GM19397 (cell line): ENCODE measurements around the gene CD248.
A peak's percentile ranks its signal among the peaks of the same experiment; 100 is the strongest.
"Not testable (repeated sequence)": the region's sequence is repeated elsewhere in the genome, so short reads cannot be mapped to it uniquely, and the experiment has no call there.

Source experiments
- ATAC-seq: cut with Tn5 transposase; IDR thresholded peaks from one replicate; pipeline ENCODE4 v1.9.1; 2021; ENCODE audit warnings: mild to moderate bottlenecking, moderate library complexity; ENCODE audit not compliant: unreplicated experiment

The CD248 gene

DNA sequence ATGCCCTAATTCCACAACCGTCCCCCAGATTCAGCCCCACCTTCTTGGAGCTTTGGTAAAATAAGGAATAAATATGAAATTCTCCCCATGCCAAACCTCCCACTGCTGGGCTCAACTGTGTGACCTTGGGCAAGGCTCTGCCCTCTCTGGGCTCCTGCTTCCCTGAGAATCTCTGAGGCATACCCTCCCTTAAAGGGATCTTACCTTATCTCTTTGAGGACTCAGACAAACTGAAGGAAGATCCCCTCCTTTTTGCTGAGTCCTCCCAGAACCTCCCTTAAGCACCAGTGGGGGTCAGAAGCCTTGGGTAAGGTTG is 2.7 kb downstream of the CD248 start:
- ATAC-seq: no peak

DNA sequence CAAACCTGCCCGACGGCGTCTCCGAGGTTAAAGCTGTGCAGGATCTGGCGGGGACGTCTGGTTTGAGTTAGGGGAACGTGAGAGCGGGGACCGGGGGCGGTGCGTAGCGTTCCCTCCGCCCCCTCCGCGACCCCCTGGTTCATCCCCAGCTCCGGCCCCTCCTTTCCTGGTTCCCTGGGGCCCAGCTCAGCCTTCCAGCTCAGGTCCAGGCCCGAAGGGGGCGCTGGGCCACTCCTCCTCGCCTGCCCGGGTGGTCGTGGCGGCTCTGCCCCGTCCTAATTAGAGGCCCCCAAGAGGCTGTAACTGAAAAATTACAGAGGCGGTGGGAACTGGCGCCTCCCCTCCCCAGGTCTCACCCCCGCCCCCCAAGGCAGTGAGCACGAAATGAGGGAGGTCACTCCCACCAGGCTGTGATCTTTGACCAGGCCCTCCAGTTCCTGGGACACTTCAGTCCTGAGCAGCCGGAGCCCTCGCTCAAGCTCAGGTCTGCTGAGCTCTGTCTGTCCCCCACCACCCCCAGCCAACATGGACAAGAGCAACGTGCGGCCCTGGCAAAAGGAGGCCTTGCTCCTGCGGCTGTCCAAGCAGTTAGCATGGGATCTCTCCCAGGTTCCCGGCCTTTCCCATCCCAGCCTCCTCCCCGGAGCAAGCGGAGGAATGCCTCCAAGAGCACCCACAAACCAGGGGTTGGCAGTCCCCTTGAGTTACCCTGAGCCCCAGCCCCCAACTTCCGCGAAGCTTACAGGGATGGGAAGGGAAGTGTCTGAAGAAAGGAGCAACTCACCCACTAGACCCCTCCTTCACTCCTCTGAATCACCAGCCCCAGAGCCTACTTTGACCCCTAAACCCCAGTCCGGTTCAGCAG is 3.3 kb downstream of the CD248 start:
- ATAC-seq: no peak

DNA sequence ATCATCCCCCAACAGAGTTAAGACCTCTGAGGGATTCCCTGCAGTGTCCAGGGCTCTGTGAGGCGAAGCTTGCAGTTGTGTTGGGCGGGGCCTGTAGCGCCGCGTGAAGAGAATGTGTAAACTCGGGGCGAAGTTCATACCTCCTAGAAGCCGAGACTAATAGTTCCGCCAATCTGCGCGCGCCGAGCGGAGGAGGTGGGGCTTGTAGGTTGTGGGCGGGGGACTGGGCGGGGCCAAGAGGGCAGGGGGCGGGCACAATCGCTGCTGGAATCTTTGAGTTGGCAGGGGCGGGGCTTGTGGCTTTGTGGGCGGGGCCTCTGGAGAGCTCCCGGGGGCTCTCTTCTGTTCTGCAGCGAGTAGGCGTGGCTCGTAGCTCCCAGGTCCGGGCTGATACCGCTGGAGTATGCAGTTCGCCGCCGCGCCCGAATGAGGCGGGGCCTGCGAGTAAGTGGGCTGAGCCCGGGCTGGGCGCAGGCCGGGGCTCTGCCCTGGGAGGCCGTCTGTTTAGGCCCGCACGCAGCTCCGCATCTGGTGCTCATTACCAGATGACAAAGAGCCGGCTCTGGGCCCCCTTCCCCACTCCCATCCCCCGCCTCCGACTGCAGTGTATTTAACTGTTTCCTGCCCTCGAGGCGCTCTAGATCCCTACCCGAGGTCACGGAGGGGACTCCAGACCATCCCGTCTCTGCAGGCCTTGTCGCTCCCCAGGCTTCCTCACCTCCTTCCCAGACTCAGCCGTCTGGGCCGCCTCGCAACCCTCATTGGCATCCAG is 4.1 kb downstream of the CD248 start:
- peak; percentile 55 for ATAC-seq

DNA sequence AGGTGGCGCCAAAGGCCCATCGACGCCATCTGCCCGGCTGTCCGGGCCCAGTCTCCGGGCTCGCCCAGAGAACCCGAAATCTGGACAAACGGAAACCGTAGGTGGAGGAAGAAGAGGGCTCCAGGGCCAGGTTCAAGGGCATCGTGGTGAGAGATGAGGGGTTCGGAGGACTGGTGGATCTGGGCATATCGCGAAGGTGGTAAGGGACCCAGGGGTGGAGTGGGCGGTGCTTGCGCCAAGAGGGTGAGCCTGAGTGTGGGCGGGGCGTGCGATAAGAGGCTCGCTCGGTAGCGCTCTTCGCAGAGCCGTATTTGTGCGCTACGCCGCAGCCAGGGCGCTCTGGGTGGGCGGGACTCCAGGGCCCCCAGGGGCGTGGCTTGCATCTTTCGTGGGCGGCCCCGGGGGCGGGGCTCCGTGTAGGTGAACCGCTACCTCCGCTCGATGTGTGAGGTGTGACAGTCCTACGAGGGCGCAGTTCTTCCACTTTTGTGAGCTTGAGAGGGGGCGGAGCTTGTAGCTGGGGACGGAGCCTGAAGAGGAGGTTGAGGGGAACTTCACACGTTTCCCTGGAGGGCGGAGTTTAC is 4.8 kb downstream of the CD248 start:
- peak; percentile 62 for ATAC-seq

DNA sequence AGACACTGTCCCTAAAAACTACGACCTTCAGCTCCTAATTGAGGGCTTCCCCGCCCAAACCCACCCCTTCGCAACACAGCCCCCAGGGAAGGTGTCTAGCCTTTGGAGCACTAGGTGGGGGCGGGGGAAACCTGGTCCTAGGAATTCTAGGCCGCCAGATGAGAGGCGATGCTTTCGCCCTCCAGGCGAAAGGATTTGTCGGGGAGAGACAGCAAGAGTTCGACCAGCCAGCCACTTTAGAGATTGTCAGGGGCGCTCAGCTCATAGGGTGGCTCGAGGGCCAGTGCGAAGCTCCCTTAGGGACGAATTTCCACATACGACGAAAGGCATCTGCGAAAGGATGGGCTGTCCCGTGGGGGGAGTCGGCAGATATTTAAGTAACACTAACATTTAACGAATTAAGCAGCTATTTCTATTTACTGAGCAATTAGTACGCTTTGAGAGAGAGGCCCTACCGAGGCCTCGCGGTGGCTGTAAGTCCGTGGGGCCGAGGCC is 5.3 kb downstream of the CD248 start:
- no peak for ATAC-seq

DNA sequence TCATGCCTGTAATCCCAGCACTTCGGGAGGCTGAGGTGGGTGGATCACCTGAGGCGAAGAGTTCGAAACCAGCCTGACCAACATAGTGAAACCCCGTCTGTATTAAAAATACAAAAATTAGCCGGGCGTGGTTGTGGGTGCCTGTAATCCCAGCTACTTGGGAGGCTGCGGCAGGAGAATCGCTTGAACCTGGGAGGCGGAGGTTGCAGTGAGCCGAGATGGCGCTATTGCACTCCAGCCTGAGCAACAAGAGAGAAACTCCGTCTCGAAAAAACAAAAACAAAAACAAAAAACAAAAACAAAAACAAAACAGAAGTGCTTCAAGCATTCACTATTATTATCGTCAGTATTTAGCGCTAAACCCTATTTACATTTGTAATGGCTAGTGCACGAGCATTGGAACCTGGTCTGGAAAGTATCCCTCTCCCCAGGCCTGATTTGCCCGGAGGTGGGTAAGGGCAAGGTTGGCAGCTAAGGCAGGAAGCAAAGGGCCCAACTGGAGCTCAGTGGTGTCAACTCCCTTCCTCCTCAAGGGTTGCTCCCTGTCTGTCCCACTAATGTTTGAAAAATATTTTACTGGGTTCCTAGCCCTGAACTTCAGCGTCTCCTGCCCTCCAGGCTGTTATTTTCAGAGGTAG is 5.9 kb downstream of the CD248 start:
- not testable (repeated sequence) for ATAC-seq

DNA sequence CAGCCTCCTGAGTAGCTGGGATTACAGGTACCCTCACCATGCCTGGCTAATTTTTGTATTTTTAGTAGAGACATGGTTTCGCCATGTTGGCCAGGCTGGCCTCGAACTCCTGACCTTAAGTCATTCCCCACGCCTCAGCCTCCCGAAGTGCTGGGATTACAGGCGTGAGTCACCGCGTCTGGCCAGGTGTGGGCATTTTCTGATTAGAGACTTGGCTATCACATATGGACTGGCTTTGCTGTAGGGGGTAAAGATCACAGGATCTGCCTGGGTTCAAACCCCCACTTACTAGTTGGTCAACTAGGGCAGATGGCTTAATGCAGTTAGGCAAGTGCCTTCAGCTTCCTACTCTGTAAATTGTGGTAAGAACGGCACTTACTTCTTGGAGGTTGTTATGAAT is 6.5 kb downstream of the CD248 start:
- ATAC-seq: no peak

DNA sequence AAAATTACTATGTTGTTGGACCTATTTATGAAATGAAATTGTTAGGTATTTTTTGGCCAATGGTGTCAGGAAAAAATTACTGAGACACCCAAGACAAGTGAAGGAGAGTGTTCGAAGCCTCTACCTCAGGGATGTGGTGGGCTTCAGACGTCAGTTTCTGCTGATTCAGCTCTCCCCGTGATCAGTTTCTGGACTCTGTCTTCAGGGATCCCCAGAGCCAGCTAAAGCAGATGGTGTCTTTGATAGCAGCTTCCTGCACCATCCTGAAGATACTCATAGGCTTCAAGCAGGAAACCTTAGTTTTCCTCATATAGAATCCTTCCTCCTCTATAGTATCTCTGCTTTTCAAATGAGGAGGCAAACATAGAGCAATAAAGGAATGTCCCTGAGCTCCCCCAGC is 7.4 kb downstream of the CD248 start:
- ATAC-seq: no peak

DNA sequence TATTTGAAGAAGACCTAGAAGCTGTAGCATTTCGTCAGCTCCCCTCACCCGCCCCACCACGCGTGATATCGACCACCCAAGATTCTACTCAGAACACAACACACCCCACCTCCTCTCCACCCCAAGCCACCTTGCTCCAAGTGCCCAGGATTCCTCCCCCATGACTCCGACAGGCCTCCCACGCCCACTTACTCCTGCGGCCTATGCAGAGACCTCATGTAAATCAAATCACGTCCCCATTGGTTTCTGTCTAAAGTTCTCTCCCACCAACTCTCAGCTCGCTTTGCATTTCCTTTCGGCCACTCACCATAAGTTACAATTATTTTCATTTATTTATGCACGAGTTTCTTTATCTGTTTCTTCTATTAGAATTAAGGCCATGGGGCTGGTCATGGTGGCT is 14.2 kb downstream of the CD248 start:
- no peak for ATAC-seq

DNA sequence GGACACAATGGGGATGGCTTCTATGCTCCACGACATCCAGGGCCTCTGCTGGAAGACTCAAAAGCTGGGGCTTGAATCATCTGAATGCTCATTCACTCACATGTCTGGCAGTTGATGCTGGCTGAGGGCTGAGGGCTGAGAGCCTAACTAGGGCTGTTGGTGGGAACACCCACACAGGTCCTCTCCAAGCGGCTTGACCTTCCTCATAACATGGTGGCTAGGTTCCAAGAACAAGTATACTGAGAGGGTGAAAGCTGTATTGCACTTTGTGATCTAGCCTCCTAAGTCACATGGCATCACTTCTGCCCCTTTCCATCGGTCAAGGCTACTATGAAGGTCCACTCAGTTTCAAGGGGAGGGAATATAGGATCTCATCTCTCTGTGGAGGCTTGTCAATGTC is 17.7 kb downstream of the CD248 start:
- ATAC-seq: no peak

DNA sequence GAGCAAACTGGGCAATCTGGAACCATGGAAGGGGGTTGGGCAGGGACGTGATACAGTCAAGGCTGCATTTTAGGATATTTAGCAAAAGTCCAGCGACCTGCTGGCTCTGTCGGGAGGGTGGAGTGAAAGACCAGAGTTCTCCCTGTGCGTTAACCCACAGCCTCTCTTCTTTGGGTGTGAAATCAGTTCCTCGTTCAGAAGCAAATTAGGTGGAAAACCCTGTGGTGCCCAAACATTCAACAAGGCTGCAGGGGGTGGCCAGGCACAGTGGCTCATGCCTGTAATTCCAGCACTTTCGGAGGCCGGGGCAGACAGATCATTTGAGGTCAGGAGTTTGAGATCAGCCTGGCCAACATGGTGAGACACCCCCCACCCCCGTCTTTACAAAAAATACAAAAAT is 19.2 kb downstream of the CD248 start:
- ATAC-seq: no peak

DNA sequence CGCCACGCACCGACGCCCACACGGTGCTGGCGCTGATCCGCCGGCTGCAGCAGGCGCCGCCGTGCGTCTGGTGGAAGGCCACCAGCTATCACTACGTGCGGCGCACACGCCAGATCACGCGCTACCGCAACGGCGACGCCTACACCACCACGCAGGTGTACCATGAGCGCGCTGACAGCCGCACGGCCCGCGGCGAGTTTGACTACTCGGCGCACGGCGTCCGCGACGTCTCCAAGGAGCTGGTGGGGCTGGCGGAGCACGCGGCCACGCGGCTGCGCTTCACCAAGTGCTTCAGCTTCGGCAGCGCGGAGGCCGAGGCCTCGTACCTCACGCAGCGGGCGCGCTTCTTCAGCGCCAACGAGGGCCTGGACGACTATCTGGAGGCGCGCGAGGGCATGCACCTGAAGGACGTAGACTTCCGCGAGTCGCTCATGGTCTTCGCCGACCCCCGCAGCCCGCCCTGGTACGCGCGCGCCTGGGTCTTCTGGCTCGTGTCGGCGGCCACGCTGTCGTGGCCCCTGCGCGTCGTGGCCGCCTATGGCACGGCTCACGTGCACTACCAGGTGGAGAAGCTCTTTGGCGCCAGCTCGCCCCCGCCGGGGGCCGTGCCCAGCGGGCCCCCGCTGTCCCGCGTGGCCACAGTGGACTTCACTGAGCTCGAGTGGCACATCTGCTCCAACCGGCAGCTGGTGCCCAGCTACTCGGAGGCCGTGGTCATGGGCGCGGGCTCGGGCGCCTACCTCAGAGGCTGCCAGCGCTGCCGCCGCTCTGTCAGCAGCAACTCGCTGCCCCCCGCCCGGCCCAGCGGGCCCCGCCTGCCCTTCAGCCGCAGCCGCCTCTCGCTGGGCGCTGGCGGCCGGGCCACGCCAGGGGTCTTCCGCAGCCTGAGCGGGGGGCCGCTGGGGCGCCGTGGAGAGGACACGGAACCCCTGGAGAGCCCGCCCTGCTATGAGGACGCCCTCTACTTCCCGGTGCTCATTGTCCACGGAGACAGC is 21.9 kb downstream of the CD248 start:
- ATAC-seq: no peak

DNA sequence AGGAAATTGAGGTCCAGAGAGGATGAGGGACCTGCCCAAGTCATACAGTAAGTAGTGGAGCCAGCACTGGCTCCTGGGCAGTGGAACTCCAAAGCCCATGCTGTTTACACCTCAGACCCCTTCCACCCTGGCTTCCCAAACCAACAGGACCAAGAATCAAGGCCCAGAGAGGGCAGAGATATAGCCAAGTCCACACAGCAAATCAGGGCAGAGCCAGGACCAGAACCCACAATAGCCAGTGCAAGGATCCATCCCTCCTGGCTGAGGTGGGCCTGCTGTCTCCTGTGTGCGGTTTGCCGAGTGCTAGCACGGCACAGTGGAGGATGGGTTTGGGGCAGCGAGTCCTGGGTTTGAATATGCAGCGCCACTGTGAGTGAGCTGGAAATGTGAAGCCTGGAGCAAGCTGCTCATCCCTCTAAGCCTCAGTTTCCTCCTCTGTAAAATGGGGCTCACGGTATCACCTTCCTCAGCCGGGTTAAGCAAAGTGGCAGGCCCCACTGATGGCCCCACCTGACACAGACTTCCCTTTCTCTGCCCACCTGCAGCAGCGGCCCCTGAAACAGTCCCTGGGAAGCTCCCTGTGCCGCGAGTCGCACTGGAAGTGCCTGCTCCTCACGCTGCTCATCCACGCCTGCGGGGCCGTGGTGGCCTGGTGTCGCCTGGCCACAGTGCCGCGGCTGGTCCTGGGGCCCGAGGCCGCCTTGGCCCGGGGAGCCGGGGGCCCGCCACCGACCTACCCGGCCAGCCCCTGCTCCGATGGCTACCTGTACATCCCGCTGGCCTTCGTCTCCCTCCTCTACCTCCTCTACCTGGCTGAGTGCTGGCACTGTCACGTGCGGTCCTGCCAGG is 22.8 kb downstream of the CD248 start:
- no peak for ATAC-seq

DNA sequence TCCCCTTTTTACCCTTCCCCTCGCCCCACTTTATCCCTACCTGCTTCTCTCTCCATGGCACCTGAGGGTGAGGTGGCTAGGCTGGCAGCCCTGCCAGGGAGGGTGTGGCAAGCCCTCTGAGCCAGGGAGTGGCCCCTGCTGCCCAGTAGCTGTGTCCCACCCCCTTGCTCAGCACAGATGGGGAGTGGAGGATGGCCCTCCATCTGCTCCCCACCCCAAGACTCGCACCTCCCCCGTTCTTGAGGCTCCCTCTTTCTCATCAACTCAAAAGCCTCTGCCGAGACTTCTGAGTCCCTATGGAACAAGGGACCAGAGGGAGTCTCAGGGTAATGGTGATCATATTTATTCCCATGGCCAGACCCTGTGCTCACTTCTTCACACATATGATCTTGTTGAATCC is 23.5 kb downstream of the CD248 start:
- ATAC-seq: no peak

DNA sequence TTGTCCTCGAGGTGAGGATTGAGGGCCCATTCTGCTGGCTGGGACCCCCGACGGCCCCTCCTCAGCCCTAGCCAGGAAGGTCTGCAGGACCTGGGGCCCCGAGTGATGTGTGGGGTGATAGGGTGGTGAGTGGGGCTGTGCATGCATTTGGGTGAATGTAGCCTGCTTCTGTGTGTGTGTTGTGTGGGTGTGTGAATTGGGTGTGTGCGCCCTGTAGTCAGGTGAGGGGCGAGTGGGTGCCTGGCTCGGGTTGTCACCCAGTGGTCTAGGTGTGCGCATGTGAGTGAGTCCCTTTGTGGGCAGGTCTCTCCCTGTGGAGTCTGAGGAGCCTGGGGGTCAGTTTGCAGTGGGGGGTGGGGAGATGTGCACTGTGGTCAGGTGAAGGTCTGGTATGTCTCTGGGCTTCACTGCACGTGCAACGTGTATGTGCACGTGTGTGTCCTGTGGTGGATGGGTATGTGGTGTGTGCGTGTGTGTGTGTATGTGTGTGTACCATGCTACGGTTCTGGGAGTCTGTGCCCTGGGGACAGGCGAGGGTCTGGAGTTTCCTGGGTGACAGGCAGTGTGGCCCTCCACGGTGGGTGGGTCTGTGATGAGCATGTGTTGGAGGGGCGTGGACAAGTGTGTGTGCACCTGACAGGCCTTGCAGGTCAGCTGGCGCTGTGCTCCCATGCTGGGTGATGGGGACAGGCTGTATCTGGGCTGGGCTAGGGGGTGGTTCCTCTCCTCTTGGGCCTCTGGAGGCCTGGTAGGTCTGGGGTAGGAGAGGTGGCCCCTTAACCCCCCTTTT is 24.1 kb downstream of the CD248 start:
- ATAC-seq: no peak

DNA sequence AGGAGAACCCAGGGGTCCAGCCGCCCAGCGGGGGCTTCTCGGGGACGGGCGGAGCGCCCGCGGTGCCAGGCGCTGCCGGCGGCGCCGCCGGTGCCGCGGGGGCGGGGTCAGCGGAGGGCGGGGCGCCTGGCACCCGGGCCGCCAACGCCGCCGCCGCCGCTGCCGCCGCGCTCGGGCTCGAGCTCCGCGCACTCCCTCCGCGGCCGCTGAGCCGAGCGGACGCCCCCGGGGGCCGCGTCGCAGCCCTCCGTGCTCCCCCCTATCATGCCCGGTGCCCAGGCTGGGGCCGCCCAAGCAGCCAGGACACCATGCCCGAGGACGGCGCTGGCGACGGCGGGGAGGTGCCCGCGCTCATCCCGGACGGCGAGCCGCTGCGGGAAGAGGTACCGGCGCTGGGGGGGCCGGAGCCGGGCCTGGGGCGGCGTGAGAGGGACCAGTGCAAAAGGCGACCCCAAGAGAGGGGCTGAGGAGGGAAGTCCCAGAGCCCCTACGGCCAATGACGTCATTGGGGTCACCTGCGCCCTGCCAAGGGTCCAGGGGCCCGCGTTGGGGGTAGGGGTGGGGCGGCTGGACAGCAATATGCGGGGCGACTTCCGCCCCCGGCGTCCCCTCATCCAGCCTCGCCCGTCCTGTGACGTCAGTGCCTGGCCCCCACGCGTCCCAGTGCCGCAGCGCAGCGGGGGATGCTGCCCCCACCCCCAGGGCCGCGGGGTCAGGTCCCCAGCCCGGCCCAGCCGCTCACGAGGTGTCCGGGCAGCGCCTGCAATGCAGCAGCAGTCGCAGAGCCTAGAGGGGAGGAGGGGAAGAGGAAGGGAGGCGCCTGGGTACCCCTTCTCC is 24.9 kb downstream of the CD248 start, which contains the start of gene TMEM151A:
TMEM151A (plus strand) TSS at position 189 of the 837 bp plus-strand sequence; CDS start at position 309, 120 bp downstream.
- ATAC-seq: no peak

DNA sequence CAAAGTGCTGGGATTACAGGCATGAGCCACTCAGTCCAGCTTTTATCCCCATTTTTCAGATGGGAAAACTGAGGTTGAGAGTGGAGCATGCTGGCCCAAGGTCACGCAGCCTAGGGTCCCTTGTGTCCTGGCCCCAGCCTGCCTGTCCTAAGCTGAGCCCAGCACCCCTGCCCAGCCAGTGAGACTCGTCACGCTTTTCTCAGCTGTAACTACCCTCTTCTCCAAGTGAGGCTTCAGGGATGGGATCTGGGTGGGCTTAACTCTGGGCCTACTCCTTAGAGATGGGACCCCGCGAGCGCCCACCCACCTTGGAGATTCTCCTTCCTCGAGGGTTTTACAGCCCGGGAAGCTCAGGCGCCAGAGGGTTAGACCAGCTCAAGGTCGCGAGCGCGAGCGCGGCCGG is 25.5 kb downstream of the CD248 start:
- ATAC-seq: no peak

DNA sequence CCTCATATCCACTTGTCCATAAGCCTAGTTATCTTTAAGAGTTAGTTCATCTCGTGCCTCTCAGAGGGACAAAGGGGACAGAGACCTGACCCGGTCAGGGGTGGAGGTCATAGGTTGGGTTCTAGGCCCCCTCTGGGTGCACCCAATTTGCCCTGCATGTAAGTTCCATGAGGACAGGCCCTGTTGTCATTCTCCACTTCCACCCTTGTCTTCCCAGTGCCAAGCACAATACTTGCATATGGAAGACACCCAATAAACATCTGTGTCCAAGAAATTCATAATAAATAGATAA is 26.6 kb downstream of the CD248 start:
- ATAC-seq: no peak
